ENCODE results near the gene LRMDA. TPM values are rescaled to one million over a fixed set of nuclear protein-coding genes. Genes with fewer than 3 reads are reported as not detected.
"Not testable (repeated sequence)": the region's sequence is repeated elsewhere in the genome, so short reads cannot be mapped to it uniquely, and the experiment has no call there.

The LRMDA gene
- total and polyA plus RNA-seq, 4 experiments from 2014 or later, result not detected

GRCh38 chr10:76522547-76522946 is 1091.1 kb downstream of the LRMDA start:
- Histone ChIP-seq H3K4me1 (ENCODE audit: insufficient read depth, low read length) (no peaks in the 10 kb centered on the region), H3K27me3 (ENCODE audit: insufficient read depth, low read length) (no peaks in the 10 kb centered on the region), H3K4me3 (ENCODE audit: low read length in 2 of 2) (no peak overlapping the region), H3K27ac (ENCODE audit: low read depth, low read length) (no peak overlapping the region), H3K9me3 (ENCODE audit: control insufficient read depth in 1 of 2, low read length in 2 of 2) (no peaks in the 10 kb centered on the region), H3K36me3 (ENCODE audit: insufficient read depth, low read length) (no peaks in the 10 kb centered on the region)
- POLR2A ChIA-PET (ENCODE audit: partially characterized antibody), result no interaction called here
- no peaks in the 10 kb centered on the region for H3K36me3 Mint-ChIP-seq
- CTCF ChIA-PET (ENCODE audit: partially characterized antibody), result no interaction called here
- H3K4me3 Mint-ChIP-seq, result no peak overlapping the region
- no peaks in the 10 kb centered on the region for H3K27me3 Mint-ChIP-seq
- intact Hi-C loops (cut with micrococcal nuclease), result no loop called here
- DNase-seq, result no peak
- no peaks in the 10 kb centered on the region for H3K4me1 Mint-ChIP-seq
- no peak overlapping the region for H3K27ac Mint-ChIP-seq
- peaks cover 0 to 7% (median under 1%) of the 10 kb centered on the region in 8 donors for H3K9me3 Mint-ChIP-seq

DNA sequence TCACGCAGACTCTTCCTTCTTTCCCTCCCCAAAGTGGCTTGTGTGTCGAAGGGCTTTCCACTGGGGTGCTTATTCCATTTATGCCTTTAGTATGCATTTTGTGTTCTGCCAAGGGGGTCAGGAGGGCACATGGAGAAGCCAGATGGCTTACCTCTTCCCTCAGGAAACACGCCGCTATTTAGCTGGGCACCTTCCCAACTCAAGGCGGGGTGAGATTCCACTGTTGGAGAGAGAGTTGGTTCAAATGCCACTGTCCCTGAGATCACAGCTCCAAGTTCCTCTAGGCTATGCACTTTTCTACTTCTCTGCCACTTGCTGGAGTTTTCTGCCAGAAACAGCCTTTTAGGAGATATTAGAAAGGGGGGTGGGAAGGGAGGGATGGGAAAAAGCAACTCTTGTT is 1091.8 kb downstream of the LRMDA start:
- Mint-ChIP-seq H3K4me3 (no peak overlapping the region), H3K4me1 (no peaks in the 10 kb centered on the region), H3K27me3 (no peaks in the 10 kb centered on the region), H3K36me3 (no peaks in the 10 kb centered on the region), H3K9me3 (peaks cover 0 to 7% (median under 1%) of the 10 kb centered on the region in 8 donors), H3K27ac (no peak overlapping the region)
- Histone ChIP-seq H3K4me3 (ENCODE audit: low read length in 2 of 2) (no peak overlapping the region), H3K27me3 (ENCODE audit: insufficient read depth, low read length) (no peaks in the 10 kb centered on the region), H3K9me3 (ENCODE audit: control insufficient read depth in 1 of 2, low read length in 2 of 2) (no peaks in the 10 kb centered on the region), H3K4me1 (ENCODE audit: insufficient read depth, low read length) (no peaks in the 10 kb centered on the region), H3K27ac (ENCODE audit: low read depth, low read length) (no peak overlapping the region), H3K36me3 (ENCODE audit: insufficient read depth, low read length) (no peaks in the 10 kb centered on the region)
- ChIA-PET POLR2A (ENCODE audit: partially characterized antibody) (no interaction called here), CTCF (ENCODE audit: partially characterized antibody) (no interaction called here)
- DNase-seq, result no peak
- intact Hi-C loops (cut with micrococcal nuclease), result no loop called here

- H3K9me3 Mint-ChIP-seq, result peaks cover 0 to 7% (median under 1%) of the 10 kb centered on the region in 8 donors
- no peak overlapping the region for H3K27ac Mint-ChIP-seq
- no peaks in the 10 kb centered on the region for H3K27me3 Mint-ChIP-seq
- no peak overlapping the region for H3K4me3 Mint-ChIP-seq
- H3K36me3 ChIP-seq (ENCODE audit: insufficient read depth, low read length), result no peaks in the 10 kb centered on the region
- H3K4me1 Mint-ChIP-seq, result no peaks in the 10 kb centered on the region
- no peak for DNase-seq
- no peak overlapping the region for H3K4me3 ChIP-seq (ENCODE audit: low read length in 2 of 2)
- intact Hi-C loops (cut with micrococcal nuclease), result no loop called here
- POLR2A ChIA-PET (ENCODE audit: partially characterized antibody), result no interaction called here
- CTCF ChIA-PET (ENCODE audit: partially characterized antibody), result no interaction called here
- H3K27ac ChIP-seq (ENCODE audit: low read depth, low read length), result no peak overlapping the region
- no peaks in the 10 kb centered on the region for H3K9me3 ChIP-seq (ENCODE audit: control insufficient read depth in 1 of 2, low read length in 2 of 2)
- H3K27me3 ChIP-seq (ENCODE audit: insufficient read depth, low read length), result no peaks in the 10 kb centered on the region
- H3K36me3 Mint-ChIP-seq, result no peaks in the 10 kb centered on the region
- no peaks in the 10 kb centered on the region for H3K4me1 ChIP-seq (ENCODE audit: insufficient read depth, low read length)
These were observed 1092.4 kb downstream of the LRMDA start for GRCh38 chr10:76523791-76524351.

DNA sequence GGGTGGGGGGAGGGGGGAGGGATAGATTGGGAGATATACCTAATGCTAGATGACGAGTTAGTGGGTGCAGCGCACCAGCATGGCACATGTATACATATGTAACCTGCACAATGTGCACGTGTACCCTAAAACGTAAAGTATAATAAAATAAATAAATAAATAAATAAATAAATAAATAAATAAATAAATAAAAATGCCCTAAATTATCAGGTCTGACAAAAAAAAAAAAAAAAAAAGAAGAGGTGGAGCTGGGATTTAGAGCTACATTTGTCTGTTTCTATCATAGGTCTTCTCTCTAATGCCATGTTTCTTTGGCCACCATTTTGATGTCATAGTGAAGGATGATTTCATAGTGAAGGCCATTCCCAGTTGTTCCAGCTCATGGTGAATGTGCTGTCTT is 1095.4 kb downstream of the LRMDA start:
- H3K27ac ChIP-seq (ENCODE audit: low read depth, low read length); POLR2A ChIA-PET (ENCODE audit: partially characterized antibody); H3K9me3 ChIP-seq (ENCODE audit: control insufficient read depth in 1 of 2, low read length in 2 of 2); H3K27me3 ChIP-seq (ENCODE audit: insufficient read depth, low read length); H3K4me3 Mint-ChIP-seq; H3K4me3 ChIP-seq (ENCODE audit: low read length in 2 of 2); H3K4me1 ChIP-seq (ENCODE audit: insufficient read depth, low read length); H3K27me3 Mint-ChIP-seq; DNase-seq; H3K27ac Mint-ChIP-seq; intact Hi-C loops (cut with micrococcal nuclease); H3K9me3 Mint-ChIP-seq; H3K4me1 Mint-ChIP-seq; H3K36me3 ChIP-seq (ENCODE audit: insufficient read depth, low read length); H3K36me3 Mint-ChIP-seq: not testable (repeated sequence)
- CTCF ChIA-PET (ENCODE audit: partially characterized antibody), result interaction anchor here (1.5 kb wide), 1 partner anchor 20 kb away, joined by 4 read pairs; no protein-coding TSS in a partner anchor

GRCh38 chr10:76540331-76540730 is 1108.9 kb downstream of the LRMDA start:
- intact Hi-C loops (cut with micrococcal nuclease), result no loop called here
- Histone ChIP-seq H3K4me3 (ENCODE audit: low read length in 2 of 2) (no peak overlapping the region), H3K27me3 (ENCODE audit: insufficient read depth, low read length) (no peaks in the 10 kb centered on the region), H3K27ac (ENCODE audit: low read depth, low read length) (no peak overlapping the region), H3K4me1 (ENCODE audit: insufficient read depth, low read length) (no peaks in the 10 kb centered on the region), H3K36me3 (ENCODE audit: insufficient read depth, low read length) (no peaks in the 10 kb centered on the region), H3K9me3 (ENCODE audit: control insufficient read depth in 1 of 2, low read length in 2 of 2) (no peaks in the 10 kb centered on the region)
- no peak for DNase-seq
- Mint-ChIP-seq H3K4me1 (no peaks in the 10 kb centered on the region), H3K27me3 (no peaks in the 10 kb centered on the region), H3K27ac (no peak overlapping the region), H3K9me3 (peaks cover 0 to 7% (median under 1%) of the 10 kb centered on the region in 8 donors), H3K36me3 (no peaks in the 10 kb centered on the region), H3K4me3 (no peak overlapping the region)
- CTCF ChIA-PET (ENCODE audit: partially characterized antibody), result no interaction called here
- POLR2A ChIA-PET (ENCODE audit: partially characterized antibody), result no interaction called here

DNA sequence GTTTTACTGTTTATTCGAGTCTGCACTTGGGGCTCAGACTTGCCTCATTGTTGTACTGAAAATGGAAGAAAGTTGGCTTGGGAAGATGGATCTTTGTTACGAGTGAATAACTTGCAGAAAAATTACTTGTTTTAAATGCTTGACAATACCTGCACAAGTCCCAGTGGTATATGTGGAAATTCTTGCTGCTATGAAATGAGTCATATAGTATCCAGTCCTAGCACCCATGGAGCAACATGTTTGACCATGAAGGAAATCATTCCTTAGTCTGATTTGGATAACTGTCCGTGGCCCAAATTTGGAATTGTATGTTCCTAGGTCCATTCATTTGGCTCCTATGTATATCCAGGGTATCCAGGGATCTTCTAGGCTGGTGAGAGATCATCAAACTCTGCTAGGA is 1109.4 kb downstream of the LRMDA start:
- Histone ChIP-seq H3K27me3 (ENCODE audit: insufficient read depth, low read length) (no peaks in the 10 kb centered on the region), H3K9me3 (ENCODE audit: control insufficient read depth in 1 of 2, low read length in 2 of 2) (no peaks in the 10 kb centered on the region), H3K27ac (ENCODE audit: low read depth, low read length) (no peak overlapping the region), H3K4me1 (ENCODE audit: insufficient read depth, low read length) (no peaks in the 10 kb centered on the region), H3K36me3 (ENCODE audit: insufficient read depth, low read length) (no peaks in the 10 kb centered on the region), H3K4me3 (ENCODE audit: low read length in 2 of 2) (no peak overlapping the region)
- Mint-ChIP-seq H3K27me3 (no peaks in the 10 kb centered on the region), H3K4me3 (no peak overlapping the region), H3K9me3 (peaks cover 0 to 7% (median under 1%) of the 10 kb centered on the region in 8 donors), H3K27ac (no peak overlapping the region), H3K4me1 (no peaks in the 10 kb centered on the region), H3K36me3 (no peaks in the 10 kb centered on the region)
- intact Hi-C loops (cut with micrococcal nuclease), result no loop called here
- no peak for DNase-seq
- POLR2A ChIA-PET (ENCODE audit: partially characterized antibody), result no interaction called here
- CTCF ChIA-PET (ENCODE audit: partially characterized antibody), result no interaction called here

GRCh38 chr10:76541852-76542251 is 1110.4 kb downstream of the LRMDA start:
- Mint-ChIP-seq H3K4me1 (no peaks in the 10 kb centered on the region), H3K4me3 (no peak overlapping the region), H3K27me3 (no peaks in the 10 kb centered on the region), H3K36me3 (no peaks in the 10 kb centered on the region), H3K9me3 (peaks cover 0 to 7% (median under 1%) of the 10 kb centered on the region in 8 donors), H3K27ac (no peak overlapping the region)
- Histone ChIP-seq H3K36me3 (ENCODE audit: insufficient read depth, low read length) (no peaks in the 10 kb centered on the region), H3K9me3 (ENCODE audit: control insufficient read depth in 1 of 2, low read length in 2 of 2) (no peaks in the 10 kb centered on the region), H3K4me3 (ENCODE audit: low read length in 2 of 2) (no peak overlapping the region), H3K27me3 (ENCODE audit: insufficient read depth, low read length) (no peaks in the 10 kb centered on the region), H3K27ac (ENCODE audit: low read depth, low read length) (no peak overlapping the region), H3K4me1 (ENCODE audit: insufficient read depth, low read length) (no peaks in the 10 kb centered on the region)
- DNase-seq, result no peak
- intact Hi-C loops (cut with micrococcal nuclease), result no loop called here
- POLR2A ChIA-PET (ENCODE audit: partially characterized antibody), result no interaction called here
- CTCF ChIA-PET (ENCODE audit: partially characterized antibody), result no interaction called here
